Mesothelial cell of epicardium (in vitro differentiated cells): Measurements from ENCODE around the gene TEX51. TPM values are rescaled to one million over a fixed set of nuclear protein-coding genes. Genes with fewer than 3 reads are reported as not detected.

ENCODE experiments used
- DNase-seq, 2 experiments: peaks; one replicate each; pipeline ENCODE4 v3.0.0; 2021; ENCODE audit warnings: low spot score in 2 of 2; ENCODE audit not compliant: unreplicated experiment in 2 of 2
- H3K27ac Mint-ChIP-seq: 2 replicates; pipeline ENCODE4 v1.8.0; 2021; ENCODE audit warnings: mixed read lengths
- H3K27me3 Mint-ChIP-seq: 2 replicates; pipeline ENCODE4 v1.8.0; 2021; ENCODE audit warnings: low read depth, mixed read lengths
- H3K36me3 Mint-ChIP-seq: 2 replicates; pipeline ENCODE4 v1.8.0; 2021; ENCODE audit warnings: mixed read lengths
- H3K4me1 Mint-ChIP-seq: 2 replicates; pipeline ENCODE4 v1.8.0; 2021; ENCODE audit warnings: mixed read lengths
- H3K4me3 Mint-ChIP-seq: 2 replicates; pipeline ENCODE4 v1.8.0; 2021; ENCODE audit warnings: mild to moderate bottlenecking, moderate library complexity, mixed read lengths
- H3K9me3 Mint-ChIP-seq: 2 replicates; pipeline ENCODE4 v1.8.0; 2021; ENCODE audit warnings: mixed read lengths
- total RNA-seq: library from RNA; stranded (reverse); gene quantifications from 3 replicates; pipeline ENCODE4 v1.2.1, GENCODE V29; 2021
- TF ChIP-seq, protein P1 (sequence below): fragments of 200-600 bp; sonication (generic); IDR thresholded peaks from one replicate; pipeline ENCODE4 v1.5.0; 2021; ENCODE audit warnings: antibody characterized with exemption; ENCODE audit not compliant: unreplicated experiment

Gene TEX51
- total RNA-seq, 1 donor from 2014 or later, result not detected

DNA sequence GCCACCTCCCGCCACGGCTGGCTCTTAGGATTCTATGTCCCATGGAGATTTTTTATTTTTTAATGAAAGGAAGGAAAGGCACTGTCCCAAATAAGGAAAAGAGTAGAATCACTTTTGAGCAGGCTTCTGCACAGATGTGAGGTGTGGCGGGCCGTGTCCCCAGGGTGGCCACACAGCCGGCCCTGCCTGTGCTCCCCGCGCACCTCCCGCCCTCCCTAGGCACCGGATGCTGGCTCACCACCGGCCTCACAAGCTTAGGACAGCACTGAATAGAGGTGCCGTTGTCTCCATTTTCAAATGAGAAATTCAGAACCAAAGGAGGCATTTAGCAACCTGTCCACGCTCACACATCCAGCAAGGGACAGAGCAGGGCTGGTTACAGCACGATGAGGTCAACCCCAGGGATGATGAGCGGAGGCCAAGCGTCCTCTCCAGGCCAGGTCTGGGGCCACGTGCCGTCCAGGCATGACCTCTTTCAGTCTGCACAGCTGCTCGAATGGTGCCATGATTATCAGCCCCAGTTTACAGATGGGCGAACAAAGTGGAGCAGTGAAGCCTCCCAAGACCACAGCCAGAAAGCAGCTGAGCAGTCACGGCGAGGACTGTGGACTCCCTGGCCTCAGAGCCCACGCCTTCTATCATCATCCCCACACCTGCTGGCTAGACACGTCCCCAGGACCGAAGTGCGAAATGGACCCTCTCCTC, 20.7 kb upstream of the TEX51 start:
- Mint-ChIP-seq H3K27ac (no peak overlapping the region), H3K9me3 (peaks cover 24% of the 10 kb centered on the region), H3K36me3 (no peaks in the 10 kb centered on the region), H3K4me3 (no peak overlapping the region), H3K27me3 (peaks cover 9% of the 10 kb centered on the region), H3K4me1 (no peaks in the 10 kb centered on the region)
- no peak for DNase-seq
- TF ChIP-seq, protein P1, sequence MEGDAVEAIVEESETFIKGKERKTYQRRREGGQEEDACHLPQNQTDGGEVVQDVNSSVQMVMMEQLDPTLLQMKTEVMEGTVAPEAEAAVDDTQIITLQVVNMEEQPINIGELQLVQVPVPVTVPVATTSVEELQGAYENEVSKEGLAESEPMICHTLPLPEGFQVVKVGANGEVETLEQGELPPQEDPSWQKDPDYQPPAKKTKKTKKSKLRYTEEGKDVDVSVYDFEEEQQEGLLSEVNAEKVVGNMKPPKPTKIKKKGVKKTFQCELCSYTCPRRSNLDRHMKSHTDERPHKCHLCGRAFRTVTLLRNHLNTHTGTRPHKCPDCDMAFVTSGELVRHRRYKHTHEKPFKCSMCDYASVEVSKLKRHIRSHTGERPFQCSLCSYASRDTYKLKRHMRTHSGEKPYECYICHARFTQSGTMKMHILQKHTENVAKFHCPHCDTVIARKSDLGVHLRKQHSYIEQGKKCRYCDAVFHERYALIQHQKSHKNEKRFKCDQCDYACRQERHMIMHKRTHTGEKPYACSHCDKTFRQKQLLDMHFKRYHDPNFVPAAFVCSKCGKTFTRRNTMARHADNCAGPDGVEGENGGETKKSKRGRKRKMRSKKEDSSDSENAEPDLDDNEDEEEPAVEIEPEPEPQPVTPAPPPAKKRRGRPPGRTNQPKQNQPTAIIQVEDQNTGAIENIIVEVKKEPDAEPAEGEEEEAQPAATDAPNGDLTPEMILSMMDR, result no peak

DNA sequence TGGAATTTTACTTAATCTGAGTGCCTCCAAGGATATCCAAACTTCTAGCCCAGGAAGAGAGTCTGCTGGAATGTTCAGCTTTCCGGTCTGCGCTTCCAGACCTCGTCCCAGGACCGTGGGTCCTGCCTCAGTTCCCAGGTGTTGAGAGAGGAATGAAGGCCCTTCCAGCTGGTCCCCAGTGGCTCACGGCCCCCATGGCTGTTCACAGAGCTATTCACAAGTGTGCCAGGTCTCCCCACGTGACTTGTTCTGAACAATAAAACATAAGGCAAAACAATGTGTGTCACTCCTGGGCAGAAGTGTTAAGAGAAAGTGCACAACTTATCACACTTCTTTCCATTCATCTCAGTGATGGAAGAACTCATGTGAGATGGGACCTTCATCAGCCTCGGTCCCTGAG, 20.1 kb upstream of the TEX51 start:
- DNase-seq, result no peak
- Mint-ChIP-seq H3K4me1 (no peaks in the 10 kb centered on the region), H3K9me3 (peaks cover 19% of the 10 kb centered on the region), H3K27me3 (peaks cover 11% of the 10 kb centered on the region), H3K27ac (no peak overlapping the region), H3K36me3 (no peaks in the 10 kb centered on the region), H3K4me3 (no peak overlapping the region)
- TF ChIP-seq, protein P1, result no peak

DNA sequence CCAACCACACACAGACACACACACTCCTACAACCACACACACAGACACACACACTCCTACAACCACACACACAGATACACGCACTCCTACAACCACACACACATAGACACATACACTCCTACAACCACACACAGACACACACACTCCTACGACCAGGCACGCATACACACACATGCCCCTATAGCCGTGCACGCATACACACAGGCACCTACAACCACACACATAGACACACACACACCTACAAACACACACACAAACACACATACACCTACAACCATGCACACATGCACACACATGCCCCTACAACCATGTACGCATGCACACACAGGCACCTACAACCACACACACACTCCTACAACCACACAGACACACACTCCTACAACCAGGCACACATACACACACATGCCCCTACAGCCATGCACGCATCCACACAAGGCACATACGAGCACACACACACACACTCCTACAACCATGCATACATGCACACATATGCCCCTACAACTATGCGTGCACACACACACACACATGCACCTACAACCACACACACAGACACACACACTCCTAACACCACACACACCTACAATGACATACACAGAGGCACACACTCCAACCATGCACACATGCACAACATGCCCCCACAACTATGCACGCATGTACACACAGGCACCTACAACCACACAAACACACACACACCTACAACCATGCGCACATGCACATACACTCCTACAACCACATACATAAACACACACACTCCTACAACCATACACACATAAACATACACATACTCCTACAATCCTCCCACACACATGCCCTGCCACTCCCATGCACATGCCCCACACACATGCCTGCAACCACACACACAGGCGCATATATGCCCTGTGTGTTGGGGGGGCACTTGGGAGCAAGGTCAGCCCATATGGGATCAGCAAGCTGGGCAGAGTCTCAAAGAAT, 19.1 kb upstream of the TEX51 start:
- no peak for DNase-seq
- H3K9me3 Mint-ChIP-seq, result peaks cover 13% of the 10 kb centered on the region
- TF ChIP-seq, protein P1, result no peak
- no peaks in the 10 kb centered on the region for H3K36me3 Mint-ChIP-seq
- H3K27me3 Mint-ChIP-seq, result peaks cover 11% of the 10 kb centered on the region
- H3K4me3 Mint-ChIP-seq, result no peak overlapping the region
- no peaks in the 10 kb centered on the region for H3K4me1 Mint-ChIP-seq
- H3K27ac Mint-ChIP-seq, result no peak overlapping the region

DNA sequence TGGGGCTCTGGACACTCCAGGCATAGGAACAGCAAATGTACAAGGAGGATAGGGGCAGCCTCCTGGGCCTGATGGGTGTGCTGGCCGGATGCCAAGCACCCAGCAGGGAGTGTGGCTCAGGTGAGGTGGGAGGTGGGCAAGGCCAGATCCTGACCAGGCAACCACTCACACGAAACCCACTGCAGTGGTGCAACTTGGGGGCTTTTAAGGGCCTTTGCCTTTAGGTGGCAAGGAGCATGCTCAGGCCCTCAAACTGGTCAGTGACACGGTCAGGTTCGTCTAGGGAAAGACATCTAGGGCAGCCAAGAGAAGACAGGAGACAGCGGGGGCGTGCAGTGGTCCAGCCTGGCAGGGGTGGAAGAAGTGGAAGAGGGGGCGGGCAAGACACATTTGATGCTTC, 18.4 kb upstream of the TEX51 start:
- peaks cover 11% of the 10 kb centered on the region for H3K27me3 Mint-ChIP-seq
- H3K4me3 Mint-ChIP-seq, result no peak overlapping the region

DNA sequence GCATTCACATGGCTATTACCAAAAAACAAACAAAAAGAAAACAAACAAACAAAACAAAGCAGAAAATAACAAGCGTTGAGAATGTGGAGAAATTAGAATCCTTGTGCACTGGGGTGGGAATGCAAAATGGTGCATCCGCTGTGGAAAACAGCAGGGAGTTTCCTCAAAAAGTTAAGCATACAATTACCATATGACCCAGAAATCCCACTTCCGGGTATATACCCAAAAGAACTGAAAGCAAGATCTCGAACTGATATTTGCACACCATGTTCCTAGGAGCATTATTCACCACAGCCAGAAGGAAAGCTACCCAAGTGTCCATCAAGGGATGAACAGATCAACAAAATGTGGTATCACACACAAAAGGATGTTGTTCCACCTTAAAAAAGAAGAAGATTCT, 17.9 kb upstream of the TEX51 start:
- Mint-ChIP-seq H3K9me3 (peaks cover under 1% of the 10 kb centered on the region), H3K4me3 (no peak overlapping the region), H3K36me3 (no peaks in the 10 kb centered on the region), H3K4me1 (no peaks in the 10 kb centered on the region), H3K27ac (no peak overlapping the region), H3K27me3 (peaks cover 11% of the 10 kb centered on the region)
- TF ChIP-seq, protein P1, result no peak
- no peak for DNase-seq

More for the DNA sequence above, 18.4 kb upstream of the TEX51 start:
- DNase-seq, result no peak
- TF ChIP-seq, protein P1, result no peak
- peaks cover 6% of the 10 kb centered on the region for H3K9me3 Mint-ChIP-seq
- no peaks in the 10 kb centered on the region for H3K36me3 Mint-ChIP-seq
- H3K27ac Mint-ChIP-seq, result no peak overlapping the region
- no peaks in the 10 kb centered on the region for H3K4me1 Mint-ChIP-seq
